Measurements from ENCODE around the gene LNP1. TPM values are rescaled to one million over a fixed set of nuclear protein-coding genes. Genes with fewer than 3 reads are reported as not detected.

LNP1 gene
- total RNA-seq, 6 experiments from 2014 or later, result 0.89 to 1.9 (median 1.7) TPM

GRCh38 chr3:100407164-100407563, 5.8 kb downstream of the LNP1 start:
- DNase-seq (no peak), ATAC-seq (no peak)
- Histone ChIP-seq H3K4me3 (no peak overlapping the region), H3K9me3 (no peaks in the 10 kb centered on the region), H3K27me3 (no peaks in the 10 kb centered on the region), H3K36me3 (no peaks in the 10 kb centered on the region), H3K27ac (no peak overlapping the region), H3K4me1 (peaks cover 0 to 8% (median 0%) of the 10 kb centered on the region in 4 donors)
- intact Hi-C loops (cut with DNase I), result no loop called here
- 73% methylated on average over 2 of the region's 2 CpGs for WGBS (ENCODE audit: insufficient coverage, low coverage, low lambda C conversion rate, missing lambda C conversion rate)
- TF ChIP-seq POLR2A (IDR thresholded peaks at IDR 0.05), result no peak
- no peak for TF ChIP-seq CTCF (IDR thresholded peaks at IDR 0.05)

- intact Hi-C loops (cut with DNase I), result no loop called here
- TF ChIP-seq CTCF (IDR thresholded peaks at IDR 0.05), result no peak
- no peak for TF ChIP-seq POLR2A (IDR thresholded peaks at IDR 0.05)
- H3K9me3 ChIP-seq, result no peaks in the 10 kb centered on the region
- no peak overlapping the region for H3K27ac ChIP-seq
- no peak for DNase-seq
- H3K4me1 ChIP-seq, result peaks cover 0 to 8% (median 0%) of the 10 kb centered on the region in 4 donors
- H3K36me3 ChIP-seq, result no peaks in the 10 kb centered on the region
- WGBS (ENCODE audit: insufficient coverage, low coverage, low lambda C conversion rate, missing lambda C conversion rate), result 100% methylated on average over 1 of the region's 4 CpGs
- H3K27me3 ChIP-seq, result no peaks in the 10 kb centered on the region
- no peak overlapping the region for H3K4me3 ChIP-seq
- ATAC-seq, result no peak
These were observed 6.7 kb downstream of the LNP1 start for GRCh38 chr3:100407977-100408532.

GRCh38 chr3:100411091-100411982, 10.0 kb downstream of the LNP1 start:
- Histone ChIP-seq H3K36me3 (no peaks in the 10 kb centered on the region), H3K27me3 (no peaks in the 10 kb centered on the region), H3K4me1 (no peaks in the 10 kb centered on the region), H3K9me3 (no peaks in the 10 kb centered on the region), H3K27ac (no peak overlapping the region), H3K4me3 (no peak overlapping the region)
- DNase-seq, result no peak
- intact Hi-C loops (cut with DNase I), result no loop called here
- 100% methylated on average over 2 of the region's 2 CpGs for WGBS (ENCODE audit: insufficient coverage, low coverage, low lambda C conversion rate, missing lambda C conversion rate)
- no peak for TF ChIP-seq CTCF (IDR thresholded peaks at IDR 0.05)
- no peak for TF ChIP-seq POLR2A (IDR thresholded peaks at IDR 0.05)
- ATAC-seq, result peak; percentile 34 to 75 (median 46)

GRCh38 chr3:100412912-100413590, 11.7 kb downstream of the LNP1 start:
- no peaks in the 10 kb centered on the region for H3K9me3 ChIP-seq
- H3K4me1 ChIP-seq, result no peaks in the 10 kb centered on the region
- intact Hi-C loops (cut with DNase I), result no loop called here
- H3K4me3 ChIP-seq, result no peak overlapping the region
- ATAC-seq (no peak), DNase-seq (no peak)
- TF ChIP-seq CTCF (IDR thresholded peaks at IDR 0.05) (no peak), POLR2A (IDR thresholded peaks at IDR 0.05) (no peak)
- no peaks in the 10 kb centered on the region for H3K27me3 ChIP-seq
- 91% methylated on average over 4 of the region's 4 CpGs for WGBS (ENCODE audit: insufficient coverage, low coverage, low lambda C conversion rate, missing lambda C conversion rate)
- no peaks in the 10 kb centered on the region for H3K36me3 ChIP-seq
- no peak overlapping the region for H3K27ac ChIP-seq

Measured in right lobe of liver (tissue), 6 donors.